KMS-11 (cell line): Measurements from ENCODE around the gene FAAP20.

Source experiments
- H2AFZ ChIP-seq: fragments of 200-600 bp; sonication (generic); 2 replicates; pipeline ENCODE4 v1.6.1; 2016; ENCODE audit warnings: antibody characterized with exemption, mixed run types, low read depth
- H3K27ac ChIP-seq: fragments of 200-600 bp; sonication (generic); 2 replicates; pipeline ENCODE4 v1.6.1; 2016; ENCODE audit warnings: mild to moderate bottlenecking, mixed run types
- H3K27me3 ChIP-seq: fragments of 200-600 bp; sonication (generic); 2 replicates; pipeline ENCODE4 v1.6.1; 2017; ENCODE audit warnings: mild to moderate bottlenecking, low read depth, mixed run types, moderate library complexity; ENCODE audit not compliant: insufficient read depth
- H3K36me3 ChIP-seq: fragments of 200-600 bp; sonication (generic); 2 replicates; pipeline ENCODE4 v1.6.1; 2017; ENCODE audit warnings: mild to moderate bottlenecking, mixed run types; ENCODE audit not compliant: insufficient read depth
- H3K4me1 ChIP-seq: fragments of 200-600 bp; sonication (generic); 2 replicates; pipeline ENCODE4 v1.6.1; 2016; ENCODE audit warnings: mild to moderate bottlenecking, low read depth, mixed run types; ENCODE audit not compliant: poor library complexity, severe bottlenecking
- H3K4me2 ChIP-seq: fragments of 200-600 bp; sonication (generic); 2 replicates; pipeline ENCODE4 v1.7.0; 2016; ENCODE audit warnings: mild to moderate bottlenecking, mixed run types
- H3K4me3 ChIP-seq: fragments of 200-600 bp; sonication (generic); IDR thresholded peaks from 2 replicates; pipeline ENCODE4 v1.6.1; 2017; ENCODE audit warnings: low read depth, low read length, mixed read lengths; ENCODE audit not compliant: insufficient read depth
- H3K79me2 ChIP-seq: fragments of 200-600 bp; sonication (generic); 2 replicates; pipeline ENCODE4 v1.6.1; 2016; ENCODE audit warnings: low read depth, mixed run types; ENCODE audit not compliant: insufficient read depth
- H3K9ac ChIP-seq: fragments of 200-600 bp; sonication (generic); 2 replicates; pipeline ENCODE4 v1.6.1; 2016; ENCODE audit warnings: mild to moderate bottlenecking, mixed run types
- H4K20me1 ChIP-seq: fragments of 200-600 bp; sonication (generic); 2 replicates; pipeline ENCODE4 v1.6.1; 2016; ENCODE audit warnings: mild to moderate bottlenecking, mixed run types; ENCODE audit not compliant: insufficient read depth
- CTCF ChIP-seq: fragments of 200-600 bp; sonication (generic); conservative IDR thresholded peaks from 2 replicates; pipeline ENCODE4 v1.6.1; 2017; ENCODE audit warnings: low read depth, mild to moderate bottlenecking, antibody characterized with exemption, low read length, moderate library complexity, mixed read lengths

Gene FAAP20

DNA sequence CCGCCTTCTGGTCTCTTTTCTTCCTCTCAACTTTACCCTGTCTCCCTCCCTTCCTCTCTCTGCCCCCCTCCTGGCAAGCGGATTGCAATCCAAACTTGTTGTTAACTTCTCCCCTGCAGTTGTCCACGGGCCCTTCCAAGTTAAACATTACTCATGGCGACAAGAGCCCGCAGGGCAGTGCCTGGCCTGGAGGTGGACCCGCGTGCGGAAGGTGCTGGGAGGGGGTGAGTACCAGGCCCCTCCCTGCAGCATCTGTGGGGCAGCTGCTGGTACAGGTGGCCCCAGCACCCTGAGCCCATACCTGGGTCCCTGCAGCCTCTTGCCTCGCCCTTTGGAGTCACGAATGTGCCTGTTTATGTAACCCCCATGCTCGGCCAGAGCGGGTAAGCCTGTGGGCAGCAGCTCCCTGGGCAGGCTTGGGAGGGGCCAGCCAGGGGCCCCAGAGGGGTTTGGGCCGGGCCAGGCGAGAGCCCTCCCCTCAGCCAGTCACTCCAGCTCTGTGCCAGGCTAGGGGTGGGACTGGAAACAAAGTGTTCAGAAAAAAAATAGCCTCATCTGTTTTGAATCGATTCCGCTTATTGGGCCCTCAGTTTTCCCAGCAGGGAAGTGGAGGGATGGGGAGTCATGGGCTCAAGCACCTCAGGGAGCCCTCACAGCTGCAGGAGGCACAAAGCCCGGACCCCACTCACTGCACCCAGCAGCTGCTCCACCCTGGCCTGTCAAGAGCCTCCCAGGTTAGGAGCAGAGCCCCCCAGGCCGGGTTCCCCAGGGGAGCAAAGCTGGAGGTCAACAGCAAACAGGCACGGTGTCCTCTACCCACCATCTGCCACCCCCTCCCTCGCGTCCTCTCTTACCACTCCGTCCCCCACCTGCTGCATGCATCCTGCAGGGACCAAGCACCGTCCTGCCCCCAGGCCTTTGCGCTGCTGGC, 14.0 kb upstream of the FAAP20 start:
- no peaks in the 10 kb centered on the region for H3K79me2 ChIP-seq
- no peak overlapping the region for H3K4me3 ChIP-seq
- H3K9ac ChIP-seq, result no peak overlapping the region
- peaks cover 54% of the 10 kb centered on the region for H3K27me3 ChIP-seq
- no peaks in the 10 kb centered on the region for H3K36me3 ChIP-seq
- H3K4me1 ChIP-seq, result no peaks in the 10 kb centered on the region
- H3K27ac ChIP-seq, result no peak overlapping the region
- TF ChIP-seq CTCF, result no peak
- no peak overlapping the region for H2AFZ ChIP-seq
- H3K4me2 ChIP-seq, result no peak overlapping the region
- H4K20me1 ChIP-seq, result no peaks in the 10 kb centered on the region

GRCh38 chr1:2206813-2207487, 12.4 kb upstream of the FAAP20 start:
- no peak for TF ChIP-seq CTCF
- no peak overlapping the region for H3K9ac ChIP-seq

DNA sequence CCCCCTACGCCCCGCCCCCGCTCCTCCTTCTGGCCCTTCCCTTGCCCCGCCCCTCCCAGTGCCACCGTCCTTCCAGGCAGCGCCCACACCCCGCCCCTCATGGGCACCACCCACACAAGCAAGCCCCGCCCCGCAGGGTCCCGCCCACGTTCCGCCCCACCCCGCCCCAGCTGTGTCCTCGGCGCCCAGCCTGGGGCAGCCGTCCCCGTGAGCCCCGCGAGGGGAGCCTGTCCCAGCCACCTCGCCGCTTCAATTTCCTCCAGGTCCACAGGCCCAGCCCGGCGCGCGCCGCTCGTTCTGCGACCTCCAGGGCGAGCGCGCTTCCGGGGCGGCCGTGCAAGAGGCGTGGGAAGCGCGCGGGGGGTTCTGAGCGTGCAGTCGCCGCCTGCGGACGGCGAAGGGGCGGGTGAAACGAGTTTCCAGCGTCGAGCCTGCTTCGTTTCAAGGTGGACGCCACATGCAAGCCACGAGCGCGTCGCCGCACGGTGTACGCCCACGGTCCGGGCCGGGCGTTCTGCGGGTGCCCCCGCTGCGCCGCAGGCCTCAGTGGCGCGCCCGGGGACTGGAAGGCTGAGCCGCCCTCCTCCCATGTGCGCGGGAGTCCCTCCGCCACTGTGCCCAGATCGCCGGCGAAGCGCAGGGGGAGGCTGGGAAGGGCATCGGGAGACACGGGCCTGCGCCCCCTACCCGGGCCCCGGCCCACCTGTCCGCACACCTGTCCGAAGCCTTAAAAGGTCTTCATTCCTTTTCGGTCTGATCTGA, 10.8 kb upstream of the FAAP20 start:
- H3K9ac ChIP-seq, result no peak overlapping the region
- H3K4me1 ChIP-seq, result no peaks in the 10 kb centered on the region
- H3K27ac ChIP-seq, result no peak overlapping the region
- H3K4me3 ChIP-seq, result no peak overlapping the region
- no peaks in the 10 kb centered on the region for H3K79me2 ChIP-seq
- no peaks in the 10 kb centered on the region for H3K36me3 ChIP-seq
- H4K20me1 ChIP-seq, result no peaks in the 10 kb centered on the region
- H3K4me2 ChIP-seq, result no peak overlapping the region
- H2AFZ ChIP-seq, result no peak overlapping the region
- peaks cover 66% of the 10 kb centered on the region for H3K27me3 ChIP-seq
- TF ChIP-seq CTCF, result no peak

More at GRCh38 chr1:2206813-2207487, 12.4 kb upstream of the FAAP20 start:
- Histone ChIP-seq H4K20me1 (no peaks in the 10 kb centered on the region), H3K4me2 (no peak overlapping the region), H3K27ac (no peak overlapping the region), H2AFZ (no peak overlapping the region), H3K36me3 (no peaks in the 10 kb centered on the region), H3K79me2 (no peaks in the 10 kb centered on the region), H3K4me1 (no peaks in the 10 kb centered on the region), H3K27me3 (peaks cover 58% of the 10 kb centered on the region), H3K4me3 (no peak overlapping the region)

DNA sequence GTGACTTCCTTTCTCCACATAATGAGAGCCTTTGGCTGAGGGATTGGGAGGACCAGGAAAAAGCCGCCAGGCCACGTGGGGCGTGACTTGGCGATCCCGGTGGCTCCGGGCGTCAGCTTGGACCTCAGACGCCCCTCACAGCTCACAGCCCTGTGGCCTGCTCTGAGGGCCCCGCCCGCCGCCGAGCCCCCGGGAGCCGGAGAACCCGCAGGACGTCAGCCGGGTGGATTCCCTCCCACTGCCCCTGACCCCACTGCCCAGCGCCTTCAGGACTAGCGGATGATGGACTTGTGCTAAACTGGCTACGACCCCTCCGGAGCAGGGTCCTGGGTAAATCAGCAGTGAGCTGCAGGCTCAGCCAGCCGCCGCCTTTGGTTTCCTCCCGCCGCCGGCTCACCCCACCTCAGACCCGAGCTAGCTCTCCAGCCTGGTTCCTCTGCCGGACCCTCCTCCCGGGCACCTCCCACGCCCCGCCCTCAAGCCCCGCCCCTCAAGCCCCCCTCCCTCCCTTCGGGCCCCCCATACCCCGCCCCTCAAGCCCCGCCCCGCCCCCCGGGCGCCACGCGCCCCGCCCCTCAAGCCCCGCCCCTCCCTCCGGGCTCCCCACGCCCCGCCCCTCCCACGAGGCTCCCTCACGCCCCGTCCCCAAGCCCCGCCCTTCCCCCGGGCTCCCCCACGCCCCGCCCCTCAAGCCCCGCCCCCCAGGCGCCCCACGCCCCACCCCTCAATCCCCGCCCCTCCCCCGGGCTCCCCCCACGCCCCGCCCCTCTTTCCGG, 10.0 kb upstream of the FAAP20 start:
- Histone ChIP-seq H3K4me1 (no peaks in the 10 kb centered on the region), H2AFZ (no peak overlapping the region), H3K27me3 (peaks cover 68% of the 10 kb centered on the region), H3K9ac (no peak overlapping the region), H3K27ac (no peak overlapping the region), H4K20me1 (no peaks in the 10 kb centered on the region), H3K4me3 (no peak overlapping the region), H3K79me2 (no peaks in the 10 kb centered on the region), H3K4me2 (no peak overlapping the region), H3K36me3 (no peaks in the 10 kb centered on the region)
- TF ChIP-seq CTCF, result no peak
